GM12873 (cell line): Measurements from ENCODE around the gene TRMT44.

ENCODE experiments used
- CTCF ChIP-seq: IDR thresholded peaks from 2 replicates; pipeline ENCODE4 v1.5.1; 2012; ENCODE audit warnings: low read depth, mild to moderate bottlenecking, moderate library complexity, low read length, control low read depth; ENCODE audit not compliant: insufficient read depth; ENCODE audit errors: missing control alignments

The TRMT44 gene

GRCh38 chr4:8440492-8441311 is at the start of gene TRMT44, which contains the start of gene ACOX3:
Gene TRMT44 (plus strand): TSS chr4:8440777. CDS start chr4:8440823, 46 bp downstream.
Gene ACOX3 (minus strand): TSS chr4:8440723. CDS start chr4:8416521, 24,202 bp downstream.
- peak; percentile 4 for TF ChIP-seq CTCF

DNA sequence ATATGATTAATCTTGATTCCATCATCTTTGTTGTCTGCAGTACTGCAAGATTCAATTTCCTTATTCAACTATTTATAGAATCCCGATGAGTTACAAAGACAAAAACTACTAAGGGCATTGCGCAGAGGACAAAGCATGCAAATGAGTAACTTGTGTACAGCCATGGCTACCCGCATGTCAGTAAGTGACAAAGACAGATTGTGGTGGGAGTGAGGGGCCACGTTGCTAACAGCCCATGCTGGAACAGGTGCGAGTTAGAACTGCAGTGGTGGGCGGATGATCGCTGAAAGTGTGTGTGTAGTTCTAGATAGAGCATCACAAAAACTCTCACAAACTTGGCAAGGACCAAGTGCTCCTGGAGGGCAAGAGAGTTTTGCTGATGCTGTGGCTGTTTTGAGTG is 49.5 kb upstream of the TRMT44 start:
- TF ChIP-seq CTCF = no peak

- TF ChIP-seq CTCF = no peak
These were observed 48.6 kb upstream of the TRMT44 start for GRCh38 chr4:8391972-8392371.

- no peak for TF ChIP-seq CTCF
These were observed 47.9 kb upstream of the TRMT44 start for GRCh38 chr4:8392591-8393190.

- no peak for TF ChIP-seq CTCF
These were observed 47.0 kb upstream of the TRMT44 start for GRCh38 chr4:8393593-8394038.

DNA sequence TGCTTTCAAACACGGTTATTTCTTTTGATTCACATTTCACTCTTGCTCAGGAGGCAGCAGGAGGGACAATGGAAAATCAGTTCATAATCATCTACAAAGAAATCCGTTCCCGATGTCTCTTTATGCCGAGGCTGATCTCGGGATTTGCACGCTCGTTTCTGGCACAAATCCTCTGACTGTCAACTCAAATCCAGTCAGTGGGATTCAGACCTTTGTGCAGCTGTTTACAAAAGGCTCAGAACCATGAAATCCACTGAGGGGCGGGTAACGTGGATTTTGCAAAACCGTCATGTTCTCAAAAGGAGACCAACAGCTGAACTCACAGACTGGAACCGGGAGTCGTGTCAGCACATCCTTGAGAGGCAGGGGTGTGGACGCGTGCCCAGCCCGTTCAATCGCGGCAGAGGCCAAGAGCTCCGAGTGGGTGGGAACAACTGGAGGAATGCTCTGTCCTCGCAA is 46.5 kb upstream of the TRMT44 start:
- TF ChIP-seq CTCF = no peak

GRCh38 chr4:8394806-8395205 is 45.8 kb upstream of the TRMT44 start:
- TF ChIP-seq CTCF = no peak
